Measurements from ENCODE around the gene JAML. TPM values are rescaled to one million over a fixed set of nuclear protein-coding genes. Genes with fewer than 3 reads are reported as not detected.

Gene JAML
- total RNA-seq, 1 experiment from 2014 or later: 0.30 TPM

- Histone ChIP-seq H3K27me3 (ENCODE audit: insufficient read depth, low read length) (no peaks in the 10 kb centered on the region), H3K27ac (ENCODE audit: low read depth, low read length) (no peak overlapping the region), H3K4me3 (replicated peaks in 1 of 2; ENCODE audit: low read depth in 1 of 2, low read length in 2 of 2) (no peak overlapping the region), H2AFZ (ENCODE audit: low read depth, low read length, poor library complexity, severe bottlenecking) (no peak overlapping the region), H4K20me1 (ENCODE audit: insufficient read depth) (no peaks in the 10 kb centered on the region), H3K9me3 (ENCODE audit: control insufficient read depth in 1 of 2, insufficient read depth in 1 of 2, low read depth in 1 of 2, low read length in 2 of 2) (no peaks in the 10 kb centered on the region), H3K36me3 (ENCODE audit: control insufficient read depth in 1 of 2, insufficient read depth in 2 of 2, low read length in 2 of 2) (no peaks in the 10 kb centered on the region), H3K79me2 (ENCODE audit: insufficient read depth, low read length) (no peaks in the 10 kb centered on the region), H3K4me1 (ENCODE audit: control insufficient read depth in 1 of 2, insufficient read depth in 2 of 2, low read length in 2 of 2) (peaks cover 4 to 10% of the 10 kb centered on the region in 2 experiments; a peak in 3 of 4 replicates), H3K9ac (ENCODE audit: low read length) (no peak overlapping the region), H3K9me2 (ENCODE audit: insufficient read depth) (no peaks in the 10 kb centered on the region), H3K4me2 (ENCODE audit: low read length) (no peak overlapping the region)
- TF ChIP-seq CBX3 (IDR thresholded peaks at IDR 0.05; ENCODE audit: low read depth) (no peak), CTCF (IDR thresholded peaks at IDR 0.05 in 2 of 3, conservative IDR thresholded peaks at IDR 0.05 in 1 of 3; ENCODE audit: borderline replicate concordance in 1 of 3, insufficient read depth in 1 of 3, low read depth in 2 of 3, low read length in 2 of 3) (no peak), TCF7L2 (IDR thresholded peaks at IDR 0.05; ENCODE audit: borderline replicate concordance, extremely low read depth, insufficient read depth, insufficient read length) (no peak), SP1 (IDR thresholded peaks at IDR 0.05; ENCODE audit: low read depth) (no peak), ZBTB33 (IDR thresholded peaks at IDR 0.05; ENCODE audit: extremely low read depth, insufficient replicate concordance, low read length) (no peak), RAD21 (IDR thresholded peaks at IDR 0.05; ENCODE audit: low read depth) (no peak), EZH2phosphoT487 (IDR thresholded peaks at IDR 0.05; ENCODE audit: borderline replicate concordance) (no peak), YY1 (IDR thresholded peaks at IDR 0.05; ENCODE audit: extremely low read depth, insufficient replicate concordance, low read depth, low read length) (no peak), POLR2AphosphoS5 (IDR thresholded peaks at IDR 0.05; ENCODE audit: low read depth, low read length) (no peak), JUND (IDR thresholded peaks at IDR 0.05) (no peak), SRF (IDR thresholded peaks at IDR 0.05; ENCODE audit: low read depth) (no peak), EZH2 (IDR thresholded peaks at IDR 0.05) (no peak), CEBPB (IDR thresholded peaks at IDR 0.05; ENCODE audit: low read depth) (no peak), ZFX (IDR thresholded peaks at IDR 0.05) (no peak), ELF1 (IDR thresholded peaks at IDR 0.05; ENCODE audit: borderline replicate concordance, low read depth) (no peak), POLR2A (IDR thresholded peaks at IDR 0.05; ENCODE audit: borderline replicate concordance, extremely low read depth, insufficient read depth, insufficient read length) (no peak), ZNF274 (IDR thresholded peaks at IDR 0.05; ENCODE audit: low read depth, low read length) (no peak), FOSL1 (IDR thresholded peaks at IDR 0.05; ENCODE audit: low read depth) (no peak)
- TF ChIP-seq, protein P1, sequence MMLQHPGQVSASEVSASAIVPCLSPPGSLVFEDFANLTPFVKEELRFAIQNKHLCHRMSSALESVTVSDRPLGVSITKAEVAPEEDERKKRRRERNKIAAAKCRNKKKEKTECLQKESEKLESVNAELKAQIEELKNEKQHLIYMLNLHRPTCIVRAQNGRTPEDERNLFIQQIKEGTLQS (IDR thresholded peaks at IDR 0.05): no peak
- TF ChIP-seq, protein P2, sequence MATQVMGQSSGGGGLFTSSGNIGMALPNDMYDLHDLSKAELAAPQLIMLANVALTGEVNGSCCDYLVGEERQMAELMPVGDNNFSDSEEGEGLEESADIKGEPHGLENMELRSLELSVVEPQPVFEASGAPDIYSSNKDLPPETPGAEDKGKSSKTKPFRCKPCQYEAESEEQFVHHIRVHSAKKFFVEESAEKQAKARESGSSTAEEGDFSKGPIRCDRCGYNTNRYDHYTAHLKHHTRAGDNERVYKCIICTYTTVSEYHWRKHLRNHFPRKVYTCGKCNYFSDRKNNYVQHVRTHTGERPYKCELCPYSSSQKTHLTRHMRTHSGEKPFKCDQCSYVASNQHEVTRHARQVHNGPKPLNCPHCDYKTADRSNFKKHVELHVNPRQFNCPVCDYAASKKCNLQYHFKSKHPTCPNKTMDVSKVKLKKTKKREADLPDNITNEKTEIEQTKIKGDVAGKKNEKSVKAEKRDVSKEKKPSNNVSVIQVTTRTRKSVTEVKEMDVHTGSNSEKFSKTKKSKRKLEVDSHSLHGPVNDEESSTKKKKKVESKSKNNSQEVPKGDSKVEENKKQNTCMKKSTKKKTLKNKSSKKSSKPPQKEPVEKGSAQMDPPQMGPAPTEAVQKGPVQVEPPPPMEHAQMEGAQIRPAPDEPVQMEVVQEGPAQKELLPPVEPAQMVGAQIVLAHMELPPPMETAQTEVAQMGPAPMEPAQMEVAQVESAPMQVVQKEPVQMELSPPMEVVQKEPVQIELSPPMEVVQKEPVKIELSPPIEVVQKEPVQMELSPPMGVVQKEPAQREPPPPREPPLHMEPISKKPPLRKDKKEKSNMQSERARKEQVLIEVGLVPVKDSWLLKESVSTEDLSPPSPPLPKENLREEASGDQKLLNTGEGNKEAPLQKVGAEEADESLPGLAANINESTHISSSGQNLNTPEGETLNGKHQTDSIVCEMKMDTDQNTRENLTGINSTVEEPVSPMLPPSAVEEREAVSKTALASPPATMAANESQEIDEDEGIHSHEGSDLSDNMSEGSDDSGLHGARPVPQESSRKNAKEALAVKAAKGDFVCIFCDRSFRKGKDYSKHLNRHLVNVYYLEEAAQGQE (IDR thresholded peaks at IDR 0.05; ENCODE audit: low read depth): no peak
- ATAC-seq: no peak
- CTCF ChIA-PET: interaction anchor here (1.5 kb wide), 1 partner anchor 14 kb away, joined by 3 read pairs; no protein-coding TSS in a partner anchor
- RAD21 ChIA-PET (ENCODE audit: low non-redundant PET in 1 of 2, low total read pairs in 2 of 2, uncharacterized antibody in 2 of 2, unreplicated experiment in 2 of 2): interaction anchor here in 1 of 2 experiments (0.6 kb wide), 1 partner anchor 11 kb away, joined by 3 read pairs; no protein-coding TSS in a partner anchor
- POLR2A ChIA-PET: no interaction called here
- DNase-seq (ENCODE audit: low read depth, low spot score): no peak
- intact Hi-C loops (cut with micrococcal nuclease): no loop called here
- BruUV-seq (replicated peaks): no TSS peak
Measured at GRCh38 chr11:118184784-118185579, 39.8 kb downstream of the JAML start.
